ENCODE data around the gene TRIM2.

The TRIM2 gene

DNA sequence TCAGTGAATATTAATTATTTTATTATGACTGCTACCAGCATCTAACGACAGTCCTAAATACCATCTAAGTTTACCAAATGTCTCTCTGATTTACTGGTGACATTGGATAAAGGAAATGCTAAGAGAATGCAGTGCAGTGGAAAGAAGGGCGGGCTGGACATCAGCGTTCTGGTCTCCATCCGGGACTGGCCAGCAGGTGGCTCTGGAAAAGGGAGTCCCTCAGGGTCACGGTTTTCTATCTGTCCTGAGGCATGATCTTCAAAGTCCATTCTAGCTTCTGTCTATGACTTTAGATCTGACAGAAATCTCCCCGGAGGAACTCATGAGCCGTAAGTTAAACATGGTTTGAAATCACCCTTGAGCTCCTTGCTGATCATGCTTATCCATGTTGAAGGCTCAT, 3.3 kb downstream of the TRIM2 start:
- ChIA-PET CTCF (interaction anchor here (0.7 to 1.3 kb wide), 3 partner anchors 13 to 659 kb away, joined by 3 read pairs; no protein-coding TSS in a partner anchor), POLR2A (ENCODE audit: low non-redundant PET) (no interaction called here)
- H3K27ac ChIP-seq: no peak overlapping the region
- TF ChIP-seq, protein P1, sequence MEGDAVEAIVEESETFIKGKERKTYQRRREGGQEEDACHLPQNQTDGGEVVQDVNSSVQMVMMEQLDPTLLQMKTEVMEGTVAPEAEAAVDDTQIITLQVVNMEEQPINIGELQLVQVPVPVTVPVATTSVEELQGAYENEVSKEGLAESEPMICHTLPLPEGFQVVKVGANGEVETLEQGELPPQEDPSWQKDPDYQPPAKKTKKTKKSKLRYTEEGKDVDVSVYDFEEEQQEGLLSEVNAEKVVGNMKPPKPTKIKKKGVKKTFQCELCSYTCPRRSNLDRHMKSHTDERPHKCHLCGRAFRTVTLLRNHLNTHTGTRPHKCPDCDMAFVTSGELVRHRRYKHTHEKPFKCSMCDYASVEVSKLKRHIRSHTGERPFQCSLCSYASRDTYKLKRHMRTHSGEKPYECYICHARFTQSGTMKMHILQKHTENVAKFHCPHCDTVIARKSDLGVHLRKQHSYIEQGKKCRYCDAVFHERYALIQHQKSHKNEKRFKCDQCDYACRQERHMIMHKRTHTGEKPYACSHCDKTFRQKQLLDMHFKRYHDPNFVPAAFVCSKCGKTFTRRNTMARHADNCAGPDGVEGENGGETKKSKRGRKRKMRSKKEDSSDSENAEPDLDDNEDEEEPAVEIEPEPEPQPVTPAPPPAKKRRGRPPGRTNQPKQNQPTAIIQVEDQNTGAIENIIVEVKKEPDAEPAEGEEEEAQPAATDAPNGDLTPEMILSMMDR (conservative IDR thresholded peaks at IDR 0.05; ENCODE audit: low read depth): no peak; the same call in 1 of the 2 replicates
- DNase-seq (ENCODE audit: low spot score): peak; percentile 10

DNA sequence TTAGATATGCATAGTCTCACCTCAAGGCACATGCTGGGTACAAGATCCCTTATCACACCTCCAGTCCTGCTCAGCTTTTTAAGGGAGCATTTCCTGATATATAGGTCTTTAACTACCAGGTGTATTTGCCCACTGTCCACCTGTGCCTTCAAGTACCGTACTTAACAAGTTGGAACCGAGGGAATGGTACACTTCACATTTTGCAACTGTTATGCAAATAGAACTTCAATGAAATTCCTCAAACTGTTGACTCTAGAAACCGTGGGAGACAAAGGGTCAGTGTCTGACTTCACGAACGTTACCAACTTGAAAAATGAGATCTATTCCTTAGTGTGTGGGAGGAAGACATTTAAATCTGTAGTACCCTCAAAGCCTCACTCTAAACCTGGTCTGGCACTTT, 5.2 kb downstream of the TRIM2 start:
- ChIA-PET CTCF (no interaction called here), POLR2A (ENCODE audit: low non-redundant PET) (no interaction called here)
- no peak for DNase-seq (ENCODE audit: low spot score)
- H3K27ac ChIP-seq: no peak overlapping the region
- TF ChIP-seq, protein P1 (conservative IDR thresholded peaks at IDR 0.05; ENCODE audit: low read depth): no peak

DNA sequence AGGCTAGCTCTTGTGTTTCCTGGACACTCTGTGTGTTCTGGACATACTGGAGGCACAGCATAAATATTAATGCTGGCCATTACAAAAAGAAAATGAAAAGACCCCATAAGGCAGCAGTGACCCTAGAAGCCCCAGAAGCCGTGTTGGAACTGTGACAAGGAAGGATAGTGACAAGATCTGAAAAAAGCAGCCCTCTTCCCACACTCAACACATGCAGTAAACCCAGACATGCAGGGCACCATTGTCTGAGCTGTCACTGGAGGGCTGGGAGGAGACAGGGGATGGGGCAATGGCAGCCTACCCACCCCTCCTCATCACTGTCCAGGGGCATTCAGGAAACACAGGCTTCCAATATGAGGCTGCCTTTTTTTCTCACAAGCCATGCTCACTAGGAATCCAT, 6.5 kb downstream of the TRIM2 start:
- CTCF ChIA-PET: no interaction called here
- POLR2A ChIA-PET (ENCODE audit: low non-redundant PET): no interaction called here
- no peak for DNase-seq (ENCODE audit: low spot score)
- TF ChIP-seq, protein P1 (conservative IDR thresholded peaks at IDR 0.05; ENCODE audit: low read depth): no peak
- H3K27ac ChIP-seq: no peak overlapping the region

DNA sequence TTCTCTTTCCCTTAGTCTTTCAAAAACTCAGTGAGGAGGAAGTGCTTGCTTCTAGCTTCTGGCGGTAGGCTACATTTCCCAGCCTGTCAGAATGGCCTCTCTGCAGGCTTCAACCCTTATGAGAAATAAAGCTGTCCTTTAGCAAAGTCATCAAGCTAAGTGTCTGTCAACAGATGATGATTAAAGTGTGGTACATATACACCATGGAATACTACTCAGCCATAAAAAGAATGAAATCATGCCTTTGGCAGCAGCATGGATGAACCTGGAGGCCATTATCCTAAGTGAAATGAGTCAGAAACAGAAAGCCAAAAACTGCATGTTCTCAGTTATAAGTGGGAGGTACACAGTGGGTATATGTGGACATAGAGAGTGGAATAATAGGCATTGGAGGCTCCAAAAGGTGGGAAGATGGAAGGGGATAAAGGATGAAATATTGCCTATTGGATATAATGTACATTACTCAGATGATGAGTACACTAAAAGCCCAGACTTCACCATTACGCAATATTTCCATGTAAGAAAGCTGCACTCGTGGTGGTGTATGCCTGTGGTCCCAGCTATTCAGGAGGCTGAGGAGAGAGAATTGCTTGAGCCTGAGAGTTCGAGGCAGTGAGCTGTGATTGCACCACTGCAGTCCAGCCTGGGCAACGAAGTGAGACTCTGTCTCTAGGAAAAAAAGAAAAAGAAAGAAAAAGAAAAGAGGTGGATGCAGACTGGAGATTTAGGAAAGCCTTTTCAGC, 7.9 kb downstream of the TRIM2 start:
- no peak overlapping the region for H3K27ac ChIP-seq
- CTCF ChIA-PET: interaction anchor here (0.7 kb wide), 2 partner anchors 31 to 484 kb away, joined by 3 read pairs; no protein-coding TSS in a partner anchor

DNA sequence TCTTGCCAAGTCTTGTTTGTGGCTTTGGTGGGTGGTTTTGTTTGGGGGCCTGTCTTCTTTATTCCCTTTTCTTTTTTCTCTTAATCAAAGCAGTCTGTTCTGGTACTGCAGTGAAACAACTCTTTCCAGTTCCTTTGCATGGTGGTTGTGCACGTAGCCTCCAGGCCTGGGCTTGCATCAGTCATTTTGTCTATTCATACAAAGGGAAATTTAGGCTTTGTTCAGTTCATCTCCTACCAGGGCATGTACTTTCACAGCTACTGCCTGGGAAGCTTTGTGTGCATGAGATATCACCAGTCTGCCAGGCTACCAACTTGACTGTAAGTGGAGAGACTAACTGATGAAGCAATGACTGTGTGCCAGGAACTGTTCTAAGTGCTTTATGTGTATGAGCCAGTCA, 8.5 kb downstream of the TRIM2 start:
- ChIA-PET POLR2A (ENCODE audit: low non-redundant PET) (no interaction called here), CTCF (interaction anchor here (0.7 kb wide), 1 partner anchor 30 kb away, joined by 3 read pairs; no protein-coding TSS in a partner anchor)
- no peak for DNase-seq (ENCODE audit: low spot score)
- H3K27ac ChIP-seq: no peak overlapping the region
- TF ChIP-seq, protein P1 (conservative IDR thresholded peaks at IDR 0.05; ENCODE audit: low read depth): no peak

More for the DNA sequence above, 7.9 kb downstream of the TRIM2 start:
- no peak for DNase-seq (ENCODE audit: low spot score)
- POLR2A ChIA-PET (ENCODE audit: low non-redundant PET): no interaction called here
- TF ChIP-seq, protein P1 (conservative IDR thresholded peaks at IDR 0.05; ENCODE audit: low read depth): no peak

DNA sequence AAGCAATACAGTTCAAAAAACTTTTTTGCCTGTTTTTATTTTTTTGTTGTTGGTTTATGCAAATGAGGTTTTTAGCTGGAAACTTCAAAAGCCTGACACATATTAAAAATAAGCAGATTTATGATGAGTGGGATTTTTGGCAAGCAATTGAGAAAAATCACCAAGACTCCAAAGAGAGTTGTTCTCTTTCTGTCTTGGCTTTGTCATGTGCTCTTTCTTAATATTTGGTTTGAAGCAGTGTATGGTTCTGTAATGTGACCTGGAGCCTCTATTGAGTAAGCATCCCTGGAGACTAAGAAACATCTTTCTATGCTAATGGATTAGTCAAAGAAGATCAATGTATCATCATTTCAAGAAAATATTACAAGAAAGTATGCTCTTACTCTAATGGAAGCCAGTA, 11.7 kb downstream of the TRIM2 start:
- no peak overlapping the region for H3K27ac ChIP-seq
- CTCF ChIA-PET: interaction anchor here (0.5 to 0.8 kb wide), 2 partner anchors 131 to 281 kb away, joined by 3 read pairs; no protein-coding TSS in a partner anchor
- TF ChIP-seq, protein P1 (conservative IDR thresholded peaks at IDR 0.05; ENCODE audit: low read depth): no peak
- POLR2A ChIA-PET (ENCODE audit: low non-redundant PET): no interaction called here
- no peak for DNase-seq (ENCODE audit: low spot score)

Measured in RWPE1 (cell line).